ENCODE results near the gene PGR. TPM values are rescaled to one million over a fixed set of nuclear protein-coding genes. Genes with fewer than 3 reads are reported as not detected.
"Not testable (repeated sequence)": the region's sequence is repeated elsewhere in the genome, so short reads cannot be mapped to it uniquely, and the experiment has no call there.

Gene PGR
- total and polyA plus RNA-seq, 8 donors = 2.0 to 6.3 (median 4.7) TPM

GRCh38 chr11:101022256-101022655, 107.4 kb downstream of the PGR start:
- Histone ChIP-seq H3K4me1 (no peaks in the 10 kb centered on the region), H3K4me3 (no peak overlapping the region), H3K27ac (no peak overlapping the region), H3K36me3 (no peaks in the 10 kb centered on the region), H3K27me3 (no peaks in the 10 kb centered on the region), H3K9me3 (no peaks in the 10 kb centered on the region)
- DNase-seq = no peak
- intact Hi-C loops (cut with DNase I) = no loop called here
- ATAC-seq = no peak
- no peak for TF ChIP-seq CTCF (IDR thresholded peaks at IDR 0.05)

GRCh38 chr11:101019870-101020269, 109.7 kb downstream of the PGR start:
- Histone ChIP-seq H3K9me3 (no peaks in the 10 kb centered on the region), H3K4me3 (no peak overlapping the region), H3K4me1 (no peaks in the 10 kb centered on the region), H3K27me3 (no peaks in the 10 kb centered on the region), H3K36me3 (no peaks in the 10 kb centered on the region), H3K27ac (no peak overlapping the region)
- ATAC-seq (no peak), DNase-seq (no peak)
- intact Hi-C loops (cut with DNase I) = no loop called here
- no peak for TF ChIP-seq CTCF (IDR thresholded peaks at IDR 0.05)

- intact Hi-C loops (cut with DNase I) = no loop called here
- H3K27me3 ChIP-seq = no peaks in the 10 kb centered on the region
- no peaks in the 10 kb centered on the region for H3K4me1 ChIP-seq
- H3K27ac ChIP-seq = no peak overlapping the region
- H3K4me3 ChIP-seq = no peak overlapping the region
- ATAC-seq (no peak), DNase-seq (no peak)
- no peaks in the 10 kb centered on the region for H3K9me3 ChIP-seq
- no peak for TF ChIP-seq CTCF (IDR thresholded peaks at IDR 0.05)
- H3K36me3 ChIP-seq = no peaks in the 10 kb centered on the region
Measured at GRCh38 chr11:101014600-101015285, 114.9 kb downstream of the PGR start.

- DNase-seq; intact Hi-C loops (cut with DNase I); H3K4me3 ChIP-seq; H3K27ac ChIP-seq; H3K27me3 ChIP-seq; H3K36me3 ChIP-seq; H3K4me1 ChIP-seq; ATAC-seq; H3K9me3 ChIP-seq: not testable (repeated sequence)
Measured at GRCh38 chr11:101013702-101014101, 115.9 kb downstream of the PGR start.

- H3K27me3 ChIP-seq = no peaks in the 10 kb centered on the region
- H3K4me3 ChIP-seq = no peak overlapping the region
- no peaks in the 10 kb centered on the region for H3K4me1 ChIP-seq
- ATAC-seq = no peak
- no peaks in the 10 kb centered on the region for H3K36me3 ChIP-seq
- H3K27ac ChIP-seq = no peak overlapping the region
- intact Hi-C loops (cut with DNase I) = no loop called here
- TF ChIP-seq CTCF (IDR thresholded peaks at IDR 0.05) = no peak
- peaks cover 0 to 2% of the 10 kb centered on the region in 2 donors for H3K9me3 ChIP-seq
- DNase-seq = no peak
Measured at GRCh38 chr11:101011881-101012280, 117.7 kb downstream of the PGR start.

- no peaks in the 10 kb centered on the region for H3K27me3 ChIP-seq
- TF ChIP-seq CTCF (IDR thresholded peaks at IDR 0.05) = no peak
- H3K4me3 ChIP-seq = no peak overlapping the region
- ATAC-seq (no peak), DNase-seq (no peak)
- H3K4me1 ChIP-seq = no peaks in the 10 kb centered on the region
- no peak overlapping the region for H3K27ac ChIP-seq
- no peaks in the 10 kb centered on the region for H3K36me3 ChIP-seq
- intact Hi-C loops (cut with DNase I) = no loop called here
- peaks cover 0 to 2% of the 10 kb centered on the region in 2 donors for H3K9me3 ChIP-seq
Measured at GRCh38 chr11:101010899-101011298, 118.7 kb downstream of the PGR start.

Measured in left lung (tissue), 10 donors.